DND-41 (cell line): Measurements from ENCODE around the gene C12orf56.

Source experiments
- CTCF ChIP-seq: IDR thresholded peaks from 2 replicates; pipeline ENCODE4 v1.5.1; 2012; ENCODE audit warnings: borderline replicate concordance, low read length, moderate library complexity, mild to moderate bottlenecking; ENCODE audit not compliant: poor library complexity, severe bottlenecking; ENCODE audit errors: extremely low read depth
- EZH2 ChIP-seq: IDR thresholded peaks from 3 replicates; pipeline ENCODE4 v1.6.1; 2012; ENCODE audit warnings: borderline replicate concordance, low read depth, mild to moderate bottlenecking, moderate library complexity, low read length, inconsistent platforms; ENCODE audit not compliant: severe bottlenecking

- no peak for TF ChIP-seq EZH2
- TF ChIP-seq CTCF: no peak
These were observed 5.1 kb downstream of the C12orf56 start for GRCh38 chr12:64385468-64385867.
